Measurements from ENCODE around the gene ROR2.

DNA sequence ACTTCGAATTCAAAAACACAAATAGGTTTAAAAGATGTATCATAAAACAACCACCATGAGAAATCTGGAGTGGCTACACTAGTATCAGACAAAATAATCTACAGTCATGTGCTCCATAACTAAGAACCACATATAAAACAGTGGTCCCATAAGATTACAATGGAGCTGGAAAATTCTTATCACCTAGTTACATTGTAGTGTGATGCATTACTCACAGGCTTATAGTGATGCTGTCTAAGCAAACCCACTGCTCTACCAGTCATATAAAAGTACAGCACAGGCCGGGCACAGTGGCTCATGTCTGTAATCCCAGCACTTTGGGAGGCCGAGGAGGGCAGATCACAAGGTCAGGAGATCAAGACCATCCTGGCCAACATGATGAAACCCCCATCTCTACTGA is 160.1 kb downstream of the ROR2 start:
- TF ChIP-seq, protein P1, sequence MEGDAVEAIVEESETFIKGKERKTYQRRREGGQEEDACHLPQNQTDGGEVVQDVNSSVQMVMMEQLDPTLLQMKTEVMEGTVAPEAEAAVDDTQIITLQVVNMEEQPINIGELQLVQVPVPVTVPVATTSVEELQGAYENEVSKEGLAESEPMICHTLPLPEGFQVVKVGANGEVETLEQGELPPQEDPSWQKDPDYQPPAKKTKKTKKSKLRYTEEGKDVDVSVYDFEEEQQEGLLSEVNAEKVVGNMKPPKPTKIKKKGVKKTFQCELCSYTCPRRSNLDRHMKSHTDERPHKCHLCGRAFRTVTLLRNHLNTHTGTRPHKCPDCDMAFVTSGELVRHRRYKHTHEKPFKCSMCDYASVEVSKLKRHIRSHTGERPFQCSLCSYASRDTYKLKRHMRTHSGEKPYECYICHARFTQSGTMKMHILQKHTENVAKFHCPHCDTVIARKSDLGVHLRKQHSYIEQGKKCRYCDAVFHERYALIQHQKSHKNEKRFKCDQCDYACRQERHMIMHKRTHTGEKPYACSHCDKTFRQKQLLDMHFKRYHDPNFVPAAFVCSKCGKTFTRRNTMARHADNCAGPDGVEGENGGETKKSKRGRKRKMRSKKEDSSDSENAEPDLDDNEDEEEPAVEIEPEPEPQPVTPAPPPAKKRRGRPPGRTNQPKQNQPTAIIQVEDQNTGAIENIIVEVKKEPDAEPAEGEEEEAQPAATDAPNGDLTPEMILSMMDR (IDR thresholded peaks at IDR 0.05 in 8 of 11, conservative IDR thresholded peaks at IDR 0.05 in 3 of 11): no peak
- TF ChIP-seq POLR2A (IDR thresholded peaks at IDR 0.05): no peak
- no peak for TF ChIP-seq POLR2AphosphoS5 (IDR thresholded peaks at IDR 0.05)
